ENCODE data around the gene IL5.

Gene IL5

GRCh38 chr5:132497488-132497997 is 45.8 kb downstream of the IL5 start:
- DNase-seq = no peak

DNA sequence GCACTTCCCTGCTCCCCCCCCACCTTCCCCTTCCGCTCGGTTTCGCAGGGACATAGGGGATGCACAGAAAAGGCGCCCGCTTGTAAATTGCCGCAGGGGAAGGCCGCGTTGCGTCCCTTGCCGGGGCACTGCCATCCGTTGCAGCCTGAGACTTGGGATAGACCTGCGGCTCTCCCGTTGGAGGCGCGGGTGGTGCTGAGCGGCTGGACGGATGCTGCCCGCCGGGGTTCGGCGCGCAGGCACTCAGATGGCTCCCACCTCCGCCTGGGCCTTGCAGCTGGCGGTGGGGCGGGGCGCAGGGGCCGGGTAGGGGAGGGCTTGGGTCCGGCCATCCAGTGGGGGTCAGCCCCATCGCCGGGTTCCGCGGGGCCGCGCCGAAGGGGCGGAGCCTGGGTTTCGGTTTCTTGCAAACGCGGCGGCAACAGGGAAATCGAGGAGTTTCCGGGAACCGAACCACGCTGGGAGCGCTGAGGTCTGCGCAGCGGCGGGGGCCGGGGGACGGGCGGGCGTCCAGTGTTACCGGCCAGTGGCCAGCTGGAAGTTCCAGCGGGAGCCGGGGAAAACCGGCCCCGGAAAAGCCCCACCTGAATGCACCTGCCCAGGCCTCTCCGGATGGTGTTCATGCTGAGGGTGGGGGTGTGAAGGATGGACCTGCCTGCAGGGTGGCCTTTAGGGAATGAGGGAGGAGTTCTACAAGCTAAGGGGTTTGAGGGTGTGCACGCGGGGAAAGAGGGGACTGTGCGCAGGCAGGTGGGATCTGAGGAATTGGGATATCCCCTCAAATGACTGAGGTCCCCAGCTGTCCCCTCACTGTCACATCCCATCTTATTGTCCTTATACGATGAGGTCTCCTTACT is 46.5 kb downstream of the IL5 start:
- DNase-seq = peak; percentile 37 to 56

DNA sequence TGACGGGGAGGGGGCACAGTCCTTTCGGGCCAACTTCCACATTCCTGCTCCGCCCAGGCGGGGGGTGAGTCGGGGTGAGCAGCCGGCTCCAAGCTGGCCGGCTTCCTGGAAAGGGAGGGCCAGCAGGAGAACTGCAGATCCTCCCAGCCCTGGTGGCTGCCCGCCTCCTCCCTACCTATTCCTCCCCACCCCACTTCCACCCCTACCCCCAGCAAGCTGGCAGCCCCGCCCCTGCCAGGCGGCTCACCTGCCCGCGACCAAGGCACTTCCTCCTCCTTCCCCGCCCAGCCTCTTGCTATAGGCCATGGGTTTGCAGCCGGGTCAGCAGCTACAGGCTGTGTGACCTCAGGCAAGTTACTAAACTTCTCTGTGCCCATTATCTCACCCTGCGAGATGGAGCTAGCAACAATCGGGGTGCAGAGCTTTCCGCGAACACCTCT is 47.1 kb downstream of the IL5 start:
- peak; percentile 85 to 86 for DNase-seq

DNA sequence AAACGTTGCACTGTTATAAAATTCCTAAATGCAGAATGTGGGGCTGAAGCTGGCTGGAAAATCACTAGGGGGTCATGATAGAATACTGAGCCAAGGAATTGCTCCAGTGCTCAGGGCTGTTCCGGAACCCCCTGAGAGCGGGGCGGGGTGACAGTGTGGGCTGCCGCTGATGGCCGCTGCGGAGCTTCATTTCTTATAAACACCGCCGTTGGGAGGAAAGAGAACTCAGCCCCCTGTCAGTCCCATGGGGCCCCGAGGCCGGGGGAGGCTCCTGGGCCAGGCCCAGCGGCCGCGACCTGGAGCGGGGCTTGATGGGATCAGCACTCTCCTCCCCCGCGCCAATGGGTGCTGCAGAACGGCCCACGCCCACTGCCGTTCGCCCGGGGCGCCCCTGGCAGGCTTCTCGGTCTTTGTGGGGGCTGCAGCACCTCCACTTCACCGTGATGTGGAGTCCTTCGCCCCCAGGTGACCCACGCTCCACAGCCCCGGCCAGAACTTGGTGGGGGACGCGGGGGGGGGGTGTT is 47.6 kb downstream of the IL5 start:
- peak; percentile 35 to 54 for DNase-seq

DNA sequence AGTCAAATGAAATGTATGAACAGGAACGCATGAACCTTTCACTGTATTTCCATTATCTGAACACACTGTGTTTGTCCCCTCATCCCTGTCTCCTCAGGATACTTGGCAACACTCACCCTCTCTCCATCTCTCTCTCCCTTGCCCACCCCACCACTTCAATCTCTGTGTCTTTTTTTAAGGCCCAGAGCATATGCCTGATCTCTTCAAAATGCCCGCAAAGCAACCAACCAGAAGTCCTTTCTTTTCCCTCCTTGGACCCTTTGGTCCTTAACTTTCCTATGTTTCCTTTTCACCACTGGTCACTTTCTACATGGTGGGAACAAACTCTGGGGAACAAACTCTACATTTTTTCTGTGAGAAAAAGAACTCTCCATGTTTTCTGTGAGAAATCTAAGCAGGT is 49.5 kb downstream of the IL5 start:
- DNase-seq = no peak

DNA sequence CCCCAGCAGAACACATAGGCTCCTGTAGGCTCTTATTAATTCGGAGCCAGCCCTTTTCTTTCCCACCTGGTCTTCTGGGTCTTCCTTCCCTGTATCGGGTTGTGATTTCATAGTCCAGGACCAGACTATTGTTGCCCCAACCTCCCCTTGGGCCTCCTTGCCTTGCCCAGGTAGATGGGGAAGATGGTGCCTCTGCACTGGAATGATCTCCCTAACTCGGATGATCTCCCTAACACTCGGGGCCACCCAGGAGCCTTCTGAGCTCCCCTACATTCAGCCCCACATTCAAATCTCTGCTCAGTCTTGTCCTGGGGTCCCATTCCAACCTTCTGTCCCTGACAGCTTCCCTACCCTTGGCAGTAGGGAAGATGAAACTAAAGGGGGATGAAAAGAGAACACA is 50.1 kb downstream of the IL5 start:
- DNase-seq = no peak

GRCh38 chr5:132492386-132493125 is 50.8 kb downstream of the IL5 start:
- no peak for DNase-seq

All from NCI-H2081 (cell line).